ENCODE measurements around the gene ZNF443. TPM values are rescaled to one million over a fixed set of nuclear protein-coding genes. Genes with fewer than 3 reads are reported as not detected.

Gene ZNF443
- total and polyA plus RNA-seq, 9 of the 15 experiments (the other 6 are each of a cell fraction or from before 2014, with no cell fraction given) = 1.5 to 4.9 (median 2.8) TPM

DNA sequence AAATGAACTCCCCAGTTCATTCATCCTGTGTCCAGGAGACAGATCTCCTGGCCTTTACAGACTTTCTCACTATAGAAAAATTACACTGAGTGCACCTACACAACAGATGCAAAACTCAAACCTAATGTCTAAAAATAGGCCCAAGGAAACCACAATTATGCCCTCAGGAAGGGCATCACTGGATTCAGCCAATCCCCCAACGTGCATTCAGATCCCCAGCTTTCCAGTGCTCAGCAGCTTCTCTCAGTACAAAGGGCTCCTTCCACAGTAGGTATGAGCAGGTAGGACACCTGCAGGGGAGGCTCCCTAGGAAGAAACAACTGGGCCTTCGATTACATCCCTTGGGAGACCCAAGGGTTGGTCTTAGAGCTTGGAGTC, 41.7 kb upstream of the ZNF443 start:
- WGBS (ENCODE audit: insufficient coverage, low coverage, missing lambda C conversion rate) = 3% methylated on average over 2 of the region's 2 CpGs
- ATAC-seq (no peak), FAIRE-seq (no peak), DNase-seq (ENCODE audit: extremely low read depth in 1 of 4, low spot score in 3 of 4) (no peak)
- Histone ChIP-seq H3K4me2 (ENCODE audit: insufficient read depth, low read length) (no peak overlapping the region), H3K9ac (ENCODE audit: insufficient read depth in 1 of 2, low read depth in 2 of 2, low read length in 2 of 2) (no peak overlapping the region), H3K4me3 (no peak overlapping the region), H4K20me1 (replicated peaks; ENCODE audit: control insufficient read depth, insufficient read depth, low read length) (no peaks in the 10 kb centered on the region), H3K27me3 (ENCODE audit: control insufficient read depth in 2 of 2, insufficient read depth in 2 of 2, low read length in 2 of 2) (no peaks in the 10 kb centered on the region; a peak in 1 of 5 replicates), H3K9me3 (replicated peaks; ENCODE audit: control insufficient read depth, insufficient read depth, low read depth, low read length) (no peaks in the 10 kb centered on the region), H2AFZ (ENCODE audit: low read depth, low read length) (no peak overlapping the region), H3K27ac (ENCODE audit: extremely low read depth, low read depth, low read length) (no peak overlapping the region), H3K4me1 (replicated peaks in 1 of 2; ENCODE audit: control insufficient read depth in 2 of 2, insufficient read depth in 2 of 2, low read length in 2 of 2) (peaks cover 0 to 11% of the 10 kb centered on the region in 2 experiments; a peak in 3 of 5 replicates), H3K9me1 (ENCODE audit: control insufficient read depth, insufficient read depth, low read length) (no peaks in the 10 kb centered on the region), H3K36me3 (ENCODE audit: control insufficient read depth, insufficient read depth, low read length) (no peaks in the 10 kb centered on the region), H3K79me2 (ENCODE audit: control insufficient read depth, insufficient read depth, low read length) (no peaks in the 10 kb centered on the region)
- BruUV-seq (replicated peaks) = no TSS peak
- POLR2A ChIA-PET = interaction anchor here (0.6 kb wide), 1 partner anchor 56 kb away, joined by 3 read pairs; no protein-coding TSS in a partner anchor
- in situ Hi-C loops (cut with MboI) = no loop called here
- intact Hi-C loops (cut with micrococcal nuclease) = loop anchor here (10.0 kb wide), 1 partner anchor 108 kb away; no protein-coding TSS in a partner anchor
- CTCF ChIA-PET (ENCODE audit: low intra/inter-chr PET ratio) = no interaction called here
- TF ChIP-seq, protein P1, sequence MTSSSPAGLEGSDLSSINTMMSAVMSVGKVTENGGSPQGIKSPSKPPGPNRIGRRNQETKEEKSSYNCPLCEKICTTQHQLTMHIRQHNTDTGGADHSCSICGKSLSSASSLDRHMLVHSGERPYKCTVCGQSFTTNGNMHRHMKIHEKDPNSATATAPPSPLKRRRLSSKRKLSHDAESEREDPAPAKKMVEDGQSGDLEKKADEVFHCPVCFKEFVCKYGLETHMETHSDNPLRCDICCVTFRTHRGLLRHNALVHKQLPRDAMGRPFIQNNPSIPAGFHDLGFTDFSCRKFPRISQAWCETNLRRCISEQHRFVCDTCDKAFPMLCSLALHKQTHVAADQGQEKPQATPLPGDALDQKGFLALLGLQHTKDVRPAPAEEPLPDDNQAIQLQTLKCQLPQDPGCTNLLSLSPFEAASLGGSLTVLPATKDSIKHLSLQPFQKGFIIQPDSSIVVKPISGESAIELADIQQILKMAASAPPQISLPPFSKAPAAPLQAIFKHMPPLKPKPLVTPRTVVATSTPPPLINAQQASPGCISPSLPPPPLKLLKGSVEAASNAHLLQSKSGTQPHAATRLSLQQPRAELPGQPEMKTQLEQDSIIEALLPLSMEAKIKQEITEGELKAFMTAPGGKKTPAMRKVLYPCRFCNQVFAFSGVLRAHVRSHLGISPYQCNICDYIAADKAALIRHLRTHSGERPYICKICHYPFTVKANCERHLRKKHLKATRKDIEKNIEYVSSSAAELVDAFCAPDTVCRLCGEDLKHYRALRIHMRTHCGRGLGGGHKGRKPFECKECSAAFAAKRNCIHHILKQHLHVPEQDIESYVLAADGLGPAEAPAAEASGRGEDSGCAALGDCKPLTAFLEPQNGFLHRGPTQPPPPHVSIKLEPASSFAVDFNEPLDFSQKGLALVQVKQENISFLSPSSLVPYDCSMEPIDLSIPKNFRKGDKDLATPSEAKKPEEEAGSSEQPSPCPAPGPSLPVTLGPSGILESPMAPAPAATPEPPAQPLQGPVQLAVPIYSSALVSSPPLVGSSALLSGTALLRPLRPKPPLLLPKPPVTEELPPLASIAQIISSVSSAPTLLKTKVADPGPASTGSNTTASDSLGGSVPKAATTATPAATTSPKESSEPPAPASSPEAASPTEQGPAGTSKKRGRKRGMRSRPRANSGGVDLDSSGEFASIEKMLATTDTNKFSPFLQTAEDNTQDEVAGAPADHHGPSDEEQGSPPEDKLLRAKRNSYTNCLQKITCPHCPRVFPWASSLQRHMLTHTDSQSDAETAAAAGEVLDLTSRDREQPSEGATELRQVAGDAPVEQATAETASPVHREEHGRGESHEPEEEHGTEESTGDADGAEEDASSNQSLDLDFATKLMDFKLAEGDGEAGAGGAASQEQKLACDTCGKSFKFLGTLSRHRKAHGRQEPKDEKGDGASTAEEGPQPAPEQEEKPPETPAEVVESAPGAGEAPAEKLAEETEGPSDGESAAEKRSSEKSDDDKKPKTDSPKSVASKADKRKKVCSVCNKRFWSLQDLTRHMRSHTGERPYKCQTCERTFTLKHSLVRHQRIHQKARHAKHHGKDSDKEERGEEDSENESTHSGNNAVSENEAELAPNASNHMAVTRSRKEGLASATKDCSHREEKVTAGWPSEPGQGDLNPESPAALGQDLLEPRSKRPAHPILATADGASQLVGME (CRISPR knock-in tag; IDR thresholded peaks at IDR 0.05) = no peak
- TF ChIP-seq, protein P2, sequence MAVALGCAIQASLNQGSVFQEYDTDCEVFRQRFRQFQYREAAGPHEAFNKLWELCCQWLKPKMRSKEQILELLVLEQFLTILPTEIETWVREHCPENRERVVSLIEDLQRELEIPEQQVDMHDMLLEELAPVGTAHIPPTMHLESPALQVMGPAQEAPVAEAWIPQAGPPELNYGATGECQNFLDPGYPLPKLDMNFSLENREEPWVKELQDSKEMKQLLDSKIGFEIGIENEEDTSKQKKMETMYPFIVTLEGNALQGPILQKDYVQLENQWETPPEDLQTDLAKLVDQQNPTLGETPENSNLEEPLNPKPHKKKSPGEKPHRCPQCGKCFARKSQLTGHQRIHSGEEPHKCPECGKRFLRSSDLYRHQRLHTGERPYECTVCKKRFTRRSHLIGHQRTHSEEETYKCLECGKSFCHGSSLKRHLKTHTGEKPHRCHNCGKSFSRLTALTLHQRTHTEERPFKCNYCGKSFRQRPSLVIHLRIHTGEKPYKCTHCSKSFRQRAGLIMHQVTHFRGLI (CRISPR knock-in tag; IDR thresholded peaks at IDR 0.05) = no peak
- TF ChIP-seq MEF2A (IDR thresholded peaks at IDR 0.05; ENCODE audit: control insufficient read depth, low read depth, low read length) = no peak
- no peak for TF ChIP-seq WHSC1 (IDR thresholded peaks at IDR 0.05; ENCODE audit: low read length)
- no peak for TF ChIP-seq ZNF253 (CRISPR knock-in tag; conservative IDR thresholded peaks at IDR 0.05)
- TF ChIP-seq, protein P3, sequence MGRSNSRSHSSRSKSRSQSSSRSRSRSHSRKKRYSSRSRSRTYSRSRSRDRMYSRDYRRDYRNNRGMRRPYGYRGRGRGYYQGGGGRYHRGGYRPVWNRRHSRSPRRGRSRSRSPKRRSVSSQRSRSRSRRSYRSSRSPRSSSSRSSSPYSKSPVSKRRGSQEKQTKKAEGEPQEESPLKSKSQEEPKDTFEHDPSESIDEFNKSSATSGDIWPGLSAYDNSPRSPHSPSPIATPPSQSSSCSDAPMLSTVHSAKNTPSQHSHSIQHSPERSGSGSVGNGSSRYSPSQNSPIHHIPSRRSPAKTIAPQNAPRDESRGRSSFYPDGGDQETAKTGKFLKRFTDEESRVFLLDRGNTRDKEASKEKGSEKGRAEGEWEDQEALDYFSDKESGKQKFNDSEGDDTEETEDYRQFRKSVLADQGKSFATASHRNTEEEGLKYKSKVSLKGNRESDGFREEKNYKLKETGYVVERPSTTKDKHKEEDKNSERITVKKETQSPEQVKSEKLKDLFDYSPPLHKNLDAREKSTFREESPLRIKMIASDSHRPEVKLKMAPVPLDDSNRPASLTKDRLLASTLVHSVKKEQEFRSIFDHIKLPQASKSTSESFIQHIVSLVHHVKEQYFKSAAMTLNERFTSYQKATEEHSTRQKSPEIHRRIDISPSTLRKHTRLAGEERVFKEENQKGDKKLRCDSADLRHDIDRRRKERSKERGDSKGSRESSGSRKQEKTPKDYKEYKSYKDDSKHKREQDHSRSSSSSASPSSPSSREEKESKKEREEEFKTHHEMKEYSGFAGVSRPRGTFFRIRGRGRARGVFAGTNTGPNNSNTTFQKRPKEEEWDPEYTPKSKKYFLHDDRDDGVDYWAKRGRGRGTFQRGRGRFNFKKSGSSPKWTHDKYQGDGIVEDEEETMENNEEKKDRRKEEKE (IDR thresholded peaks at IDR 0.05; ENCODE audit: borderline replicate concordance in 1 of 2, control insufficient read depth in 1 of 2, low read depth in 2 of 2, low read length in 1 of 2) = no peak
- TF ChIP-seq ZNF707 (CRISPR knock-in tag; conservative IDR thresholded peaks at IDR 0.05) = no peak
- no peak for TF ChIP-seq CAMTA2 (CRISPR knock-in tag; conservative IDR thresholded peaks at IDR 0.05)
- TF ChIP-seq, protein P4, sequence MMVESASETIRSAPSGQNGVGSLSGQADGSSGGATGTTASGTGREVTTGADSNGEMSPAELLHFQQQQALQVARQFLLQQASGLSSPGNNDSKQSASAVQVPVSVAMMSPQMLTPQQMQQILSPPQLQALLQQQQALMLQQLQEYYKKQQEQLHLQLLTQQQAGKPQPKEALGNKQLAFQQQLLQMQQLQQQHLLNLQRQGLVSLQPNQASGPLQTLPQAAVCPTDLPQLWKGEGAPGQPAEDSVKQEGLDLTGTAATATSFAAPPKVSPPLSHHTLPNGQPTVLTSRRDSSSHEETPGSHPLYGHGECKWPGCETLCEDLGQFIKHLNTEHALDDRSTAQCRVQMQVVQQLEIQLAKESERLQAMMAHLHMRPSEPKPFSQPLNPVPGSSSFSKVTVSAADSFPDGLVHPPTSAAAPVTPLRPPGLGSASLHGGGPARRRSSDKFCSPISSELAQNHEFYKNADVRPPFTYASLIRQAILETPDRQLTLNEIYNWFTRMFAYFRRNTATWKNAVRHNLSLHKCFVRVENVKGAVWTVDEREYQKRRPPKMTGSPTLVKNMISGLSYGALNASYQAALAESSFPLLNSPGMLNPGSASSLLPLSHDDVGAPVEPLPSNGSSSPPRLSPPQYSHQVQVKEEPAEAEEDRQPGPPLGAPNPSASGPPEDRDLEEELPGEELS (CRISPR knock-in tag; IDR thresholded peaks at IDR 0.05; ENCODE audit: borderline replicate concordance) = no peak

All from K562 (cell line).